NCI-H146 treated with DMSO at 0.1 percent for 48 hours (cell line): ENCODE data around the gene CACNA1C.

Source experiments
- DNase-seq: peaks from one replicate; lab custom pipeline; 2025; ENCODE audit not compliant: unreplicated experiment; lab: John Stamatoyannopoulos, UW

The CACNA1C gene

GRCh38 chr12:2445968-2446367 is 393.2 kb downstream of the CACNA1C start:
- no peak for DNase-seq

DNA sequence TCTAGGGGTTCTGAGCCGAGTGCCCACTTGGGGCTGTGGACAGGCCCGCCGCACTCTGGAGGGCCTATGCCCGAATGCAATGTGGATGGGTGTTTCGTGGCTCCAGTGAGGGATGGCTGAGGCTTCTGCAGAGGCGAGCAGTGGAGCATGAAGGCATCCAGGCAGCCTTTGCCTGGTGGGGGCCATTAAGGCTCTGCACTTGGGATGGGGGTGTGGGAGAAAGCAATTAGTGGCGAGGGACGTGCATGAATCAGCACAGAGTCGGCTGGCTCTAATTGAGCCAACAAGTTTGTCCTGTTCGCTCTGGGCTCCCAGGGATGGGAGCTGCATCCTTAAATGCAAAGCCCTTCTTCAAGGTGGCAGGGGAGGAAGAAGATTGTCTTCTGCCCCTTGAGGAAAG is 395.1 kb downstream of the CACNA1C start:
- DNase-seq = no peak

- no peak for DNase-seq
These were observed 396.8 kb downstream of the CACNA1C start for GRCh38 chr12:2449586-2449985.

- no peak for DNase-seq
These were observed 397.8 kb downstream of the CACNA1C start for GRCh38 chr12:2450553-2450952.

- DNase-seq = no peak
These were observed 398.2 kb downstream of the CACNA1C start for GRCh38 chr12:2451025-2451424.

DNA sequence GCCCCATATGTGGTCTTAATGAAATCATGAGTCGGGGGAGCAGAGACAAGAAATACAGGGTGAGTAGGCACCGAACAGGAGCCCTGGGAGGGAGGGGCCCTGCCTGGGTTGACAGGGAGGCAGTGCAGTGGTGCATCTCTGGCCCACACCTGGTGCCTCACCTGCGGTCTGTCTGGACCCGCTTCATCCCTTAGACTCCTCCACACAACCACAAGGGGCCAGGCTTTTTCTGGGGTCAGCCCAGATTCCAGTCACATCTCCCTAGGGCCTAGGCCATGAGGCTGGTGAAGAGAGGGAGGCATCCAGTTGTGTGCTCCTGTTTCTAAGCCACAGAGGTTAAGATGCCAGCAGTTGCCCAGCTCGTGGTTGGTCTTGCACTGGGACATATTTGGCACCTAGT is 398.7 kb downstream of the CACNA1C start:
- DNase-seq = no peak

DNA sequence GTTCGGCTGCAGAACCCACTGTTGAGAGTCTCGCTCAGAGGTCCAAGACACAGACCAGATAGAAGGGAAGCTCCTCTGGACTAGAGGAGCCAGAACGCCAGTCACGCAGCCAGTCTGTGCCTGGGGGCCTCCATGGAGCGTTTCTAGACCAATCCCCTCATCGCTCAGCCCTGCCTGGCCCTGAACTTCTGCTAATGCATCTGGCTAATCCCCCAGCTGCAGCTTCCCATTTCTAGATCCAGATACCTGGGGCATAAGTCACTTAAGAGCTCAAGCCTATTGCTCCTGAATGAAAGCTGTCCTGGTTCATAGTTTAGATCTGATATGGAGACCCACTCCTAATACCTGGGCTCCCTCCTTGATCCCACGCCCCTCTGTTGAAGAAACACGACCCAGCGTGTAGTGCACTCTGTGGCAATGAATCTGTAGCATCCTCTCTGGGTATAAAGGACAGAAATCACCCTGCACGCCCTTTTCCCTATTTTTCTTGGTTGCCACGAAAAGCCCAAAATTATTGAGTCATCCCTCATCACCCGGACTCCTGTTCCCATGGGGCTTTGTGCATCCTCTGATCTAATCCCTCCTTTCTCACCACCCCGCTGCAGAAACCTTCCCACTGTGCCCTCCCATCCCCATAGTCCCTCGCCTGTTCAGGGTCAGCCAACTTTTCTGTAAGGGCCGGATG is 400.4 kb downstream of the CACNA1C start:
- DNase-seq = no peak

GRCh38 chr12:2453761-2454090 is 400.9 kb downstream of the CACNA1C start:
- DNase-seq = no peak

DNA sequence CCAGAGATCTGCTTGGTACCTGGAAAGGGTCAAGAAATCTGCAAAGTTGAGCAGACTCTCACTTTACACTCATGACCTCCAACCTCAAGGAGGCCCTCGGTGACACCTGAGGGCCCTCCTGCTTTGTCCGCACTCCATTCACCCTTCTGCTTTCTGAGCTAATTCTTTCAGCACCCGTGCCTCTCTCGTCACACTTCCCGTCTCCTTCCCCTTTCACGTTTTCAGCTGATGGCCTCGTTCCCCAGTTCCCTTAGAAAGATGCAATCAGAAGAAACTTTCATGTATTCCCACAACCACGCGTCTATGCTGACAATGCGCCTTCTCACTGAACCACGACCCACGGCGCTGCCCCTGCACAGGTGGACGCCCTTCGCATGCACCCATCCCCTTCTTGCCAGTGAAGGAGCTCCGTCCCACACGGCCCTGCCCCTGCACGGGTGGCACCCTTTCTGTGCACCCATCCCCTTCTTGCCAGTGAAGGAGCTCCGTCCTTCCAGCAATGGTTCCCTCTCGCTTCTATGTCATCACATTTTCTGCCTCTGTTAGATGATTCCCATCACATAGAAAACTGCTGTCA is 401.9 kb downstream of the CACNA1C start:
- DNase-seq = no peak

DNA sequence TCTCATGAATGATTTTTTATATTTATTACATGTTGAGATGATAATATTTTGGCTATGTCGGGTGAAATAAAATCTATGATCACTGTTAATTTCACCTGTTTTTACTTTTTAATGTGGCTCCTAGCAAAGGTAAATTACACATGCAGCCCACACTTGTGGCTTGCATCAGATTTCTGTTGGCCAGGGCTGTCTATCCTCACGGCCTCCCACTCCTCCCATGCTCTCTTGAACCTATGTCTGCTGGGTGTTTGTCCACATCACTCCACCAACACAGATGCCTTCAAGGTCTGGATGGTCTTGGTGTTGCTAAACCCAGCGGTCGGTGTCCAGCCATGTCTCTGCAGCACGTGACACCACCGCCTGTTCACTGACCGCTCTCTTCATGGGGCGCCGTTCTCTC is 402.6 kb downstream of the CACNA1C start:
- DNase-seq = no peak

GRCh38 chr12:2456122-2456812 is 403.5 kb downstream of the CACNA1C start:
- no peak for DNase-seq

GRCh38 chr12:2456813-2457186 is 404.0 kb downstream of the CACNA1C start:
- no peak for DNase-seq

DNA sequence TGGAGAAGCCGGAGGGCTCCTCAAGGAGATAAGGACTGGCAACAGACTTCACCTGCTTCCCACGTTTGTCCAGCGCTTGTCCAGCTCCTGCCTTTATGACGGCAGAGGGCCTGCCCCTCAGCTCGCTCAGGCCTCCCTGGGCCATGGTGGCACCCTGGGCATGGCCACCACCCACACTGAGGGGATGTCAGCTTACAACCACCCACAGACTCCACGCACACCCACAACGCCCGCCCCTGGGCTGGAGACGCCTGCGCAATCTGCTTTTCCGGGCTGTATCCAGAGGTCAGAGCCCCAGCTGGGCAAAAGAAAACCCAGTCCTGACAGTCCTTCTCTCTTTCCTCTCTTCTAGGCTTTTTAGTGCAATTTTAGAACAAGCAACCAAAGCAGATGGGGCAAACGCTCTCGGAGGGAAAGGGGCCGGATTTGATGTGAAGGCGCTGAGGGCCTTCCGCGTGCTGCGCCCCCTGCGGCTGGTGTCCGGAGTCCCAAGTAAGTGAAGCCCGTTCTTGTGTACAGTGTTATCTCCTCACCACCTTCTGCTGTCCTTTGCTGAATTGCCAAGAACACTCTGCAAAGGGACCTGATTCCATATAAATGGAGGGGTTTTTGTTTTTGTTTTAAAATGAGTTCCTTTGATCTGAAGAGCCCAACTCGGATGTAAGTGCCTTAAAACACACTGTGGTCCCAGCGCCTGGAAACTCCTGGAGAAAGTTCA is 404.6 kb downstream of the CACNA1C start:
- DNase-seq = no peak

DNA sequence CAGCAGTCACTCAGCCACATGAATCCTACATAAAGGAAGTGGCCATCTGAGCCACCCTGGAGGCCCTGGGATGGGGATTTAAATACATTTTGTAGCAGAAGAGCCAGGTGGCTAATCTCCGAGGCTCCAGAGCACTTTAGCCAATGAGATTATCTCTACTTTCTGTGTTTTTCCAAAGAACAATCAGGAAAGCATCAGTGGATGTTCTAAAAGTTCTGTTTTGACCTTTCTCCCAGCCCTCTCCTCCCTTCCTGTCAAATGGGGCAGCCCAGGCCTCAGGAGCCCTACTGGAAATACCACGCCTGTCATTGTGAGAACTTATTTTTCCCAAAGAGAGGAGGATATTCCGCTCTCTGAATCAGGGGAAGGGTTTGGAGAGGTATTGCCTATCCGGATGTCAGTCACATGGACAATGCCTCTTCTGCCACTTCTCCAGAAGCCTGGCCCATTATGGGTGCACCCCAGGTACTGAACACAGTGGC is 405.2 kb downstream of the CACNA1C start:
- DNase-seq = no peak

GRCh38 chr12:2460051-2460670 is 407.4 kb downstream of the CACNA1C start:
- no peak for DNase-seq

DNA sequence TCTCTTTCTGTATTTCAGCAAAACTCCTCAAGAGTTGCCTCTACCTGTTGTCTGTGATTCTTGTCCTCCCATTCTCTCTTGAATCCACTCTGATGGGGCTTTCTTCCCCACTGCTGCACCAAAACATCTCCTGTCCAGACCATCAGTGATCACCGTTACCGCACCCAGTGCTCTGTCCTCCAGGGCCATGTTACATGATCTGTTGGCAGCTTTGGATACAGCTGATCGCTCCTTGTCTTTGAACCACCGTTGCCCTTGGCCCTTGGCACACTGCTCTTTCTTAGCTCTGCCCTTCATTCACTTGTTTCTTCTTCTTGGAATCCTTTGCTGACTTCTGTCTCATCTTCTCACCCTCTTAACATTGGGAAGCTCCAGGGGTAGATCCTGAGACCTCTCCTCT is 408.3 kb downstream of the CACNA1C start:
- DNase-seq = no peak

GRCh38 chr12:2461645-2462044 is 408.9 kb downstream of the CACNA1C start:
- no peak for DNase-seq

DNA sequence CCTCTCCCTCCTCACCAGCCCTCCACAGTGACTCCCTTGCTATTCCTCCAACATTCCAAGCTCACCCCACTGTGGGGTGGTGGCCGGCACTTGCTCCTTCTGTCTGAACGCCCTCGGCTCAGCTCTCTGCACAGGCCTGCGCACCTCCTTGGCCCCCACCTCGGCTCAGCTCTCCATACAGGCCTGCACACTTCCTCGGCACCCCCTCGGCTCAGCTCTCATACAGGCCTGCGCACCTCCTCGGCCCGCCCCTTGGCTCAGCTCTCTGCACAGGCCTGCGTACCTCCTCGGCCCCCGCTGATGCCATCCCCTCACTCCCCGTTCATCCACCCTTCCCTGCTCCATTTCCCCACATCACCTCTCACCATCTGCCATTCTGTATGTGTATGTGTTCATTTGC is 409.3 kb downstream of the CACNA1C start:
- DNase-seq = no peak

DNA sequence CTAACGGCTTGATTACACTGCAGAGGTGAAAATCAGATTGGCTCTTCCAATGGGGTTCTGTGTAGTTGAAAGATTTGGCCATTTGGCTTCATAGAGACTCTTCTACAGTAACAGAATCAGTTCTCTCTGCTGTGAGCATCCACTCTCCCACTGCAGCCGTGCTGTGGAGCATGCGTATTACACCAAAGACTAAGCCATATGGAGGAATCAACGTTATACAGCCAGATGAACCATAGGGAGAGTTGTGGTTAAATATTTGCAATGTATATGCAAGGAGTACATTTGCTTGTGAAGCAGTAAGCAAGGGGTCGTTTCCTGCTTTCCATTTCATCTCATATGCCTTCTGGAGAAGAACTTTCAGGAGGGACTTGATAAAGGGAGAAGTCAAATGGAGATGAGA is 410.9 kb downstream of the CACNA1C start:
- DNase-seq = no peak

GRCh38 chr12:2465681-2466080 is 412.9 kb downstream of the CACNA1C start:
- DNase-seq = no peak

DNA sequence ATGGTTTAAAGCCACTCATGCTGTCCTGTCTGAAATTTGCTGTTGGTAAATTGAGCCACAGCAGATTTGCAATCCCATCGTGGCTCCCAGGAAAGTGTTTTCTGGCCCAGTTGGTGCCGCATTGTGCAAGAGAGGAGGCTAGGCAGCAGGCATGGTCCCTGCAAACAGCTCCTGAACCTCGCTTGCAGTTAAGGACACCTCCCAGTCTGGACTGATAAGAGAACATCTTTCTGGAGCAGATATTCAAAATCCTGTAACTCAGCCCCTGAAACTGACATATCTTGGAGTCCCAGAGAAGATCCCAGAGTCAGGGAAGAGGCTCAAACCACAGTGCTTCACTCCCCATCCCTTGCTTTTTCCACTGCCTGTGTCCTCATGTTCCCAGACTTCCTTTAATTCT is 413.4 kb downstream of the CACNA1C start:
- DNase-seq = no peak
